Esophagus (tissue), 2 donors: ENCODE data around the gene RAB3IL1. TPM values are rescaled to one million over a fixed set of nuclear protein-coding genes. Genes with fewer than 3 reads are reported as not detected.

Experiments used
- H3K27ac ChIP-seq, 2 donors: one replicate each; pipeline ENCODE4 v1.5.1; 2013; ENCODE audit warnings: low read depth in 2 of 2, mild to moderate bottlenecking in 2 of 2, inconsistent platforms in 1 of 2, low read length in 1 of 2, moderate library complexity in 1 of 2
- H3K27me3 ChIP-seq, 2 donors: one replicate each; pipeline ENCODE4 v1.6.1; 2013; ENCODE audit warnings: low read length in 2 of 2, control low read depth in 1 of 2, mild to moderate bottlenecking in 1 of 2; ENCODE audit not compliant: insufficient read depth in 2 of 2, control insufficient read depth in 1 of 2
- H3K36me3 ChIP-seq, 2 donors: one replicate each; pipeline ENCODE4 v1.6.1; 2013; ENCODE audit warnings: low read length in 1 of 2; ENCODE audit not compliant: control insufficient read depth in 2 of 2, insufficient read depth in 2 of 2
- H3K4me1 ChIP-seq, 2 donors: one replicate each; pipeline ENCODE4 v1.6.1; 2013; ENCODE audit warnings: low read length in 1 of 2; ENCODE audit not compliant: control insufficient read depth in 2 of 2, insufficient read depth in 2 of 2
- H3K4me3 ChIP-seq, 2 donors: one replicate each; pipeline ENCODE4 v1.5.1; 2013; ENCODE audit warnings: low read length in 2 of 2, mild to moderate bottlenecking in 2 of 2, low read depth in 1 of 2, moderate library complexity in 1 of 2
- H3K9me3 ChIP-seq, 2 donors: one replicate each; pipeline ENCODE4 v1.6.1; 2013; ENCODE audit warnings: mild to moderate bottlenecking in 2 of 2, low read depth in 1 of 2, low read length in 1 of 2, moderate library complexity in 1 of 2; ENCODE audit not compliant: control insufficient read depth in 2 of 2, insufficient read depth in 1 of 2
- WGBS, 2 donors: extraction: QIAGEN DNeasy Blood & Tissue Kit; methylation state at CpG; one replicate each; pipeline ENCODE4 v1.1.7; 2013; 5-methylcytosine and 5-hydroxymethylcytosine counted together
- polyA plus RNA-seq, 2 donors: library from polyadenylated mRNA; stranded (reverse); fragments of 200-250 nt; gene quantifications; one replicate each; pipeline ENCODE4 v1.2.3, GENCODE V29; 2013
- donor health status: healthy with polysubstance abuse.
- donor health status: Bipolar disorder and iron deficiency.

Gene RAB3IL1
- polyA plus RNA-seq, 2 donors = 1.4 to 2.1 TPM

DNA sequence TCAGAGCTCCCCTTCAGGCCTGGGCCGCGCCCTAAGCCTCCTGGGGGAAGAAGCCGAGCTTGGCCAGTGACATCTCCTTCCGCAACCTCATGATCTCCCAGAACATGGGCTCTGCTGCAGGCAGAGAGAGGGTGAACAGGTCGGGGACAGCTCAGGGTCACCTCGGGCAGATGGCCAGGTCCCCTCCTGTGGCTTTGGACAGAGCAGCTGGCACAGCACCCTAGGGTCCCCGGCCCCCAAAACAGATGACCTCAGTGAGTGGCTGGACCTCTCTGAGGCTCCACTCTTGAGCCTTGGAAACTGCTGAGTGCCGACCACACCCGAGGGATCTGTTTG lies 19.2 kb downstream of the RAB3IL1 start:
- Histone ChIP-seq H3K36me3 (no peaks in the 10 kb centered on the region), H3K27ac (no peak overlapping the region), H3K9me3 (no peaks in the 10 kb centered on the region), H3K4me1 (peaks cover 0 to 2% of the 10 kb centered on the region in 2 donors), H3K4me3 (no peak overlapping the region), H3K27me3 (no peaks in the 10 kb centered on the region)
- 62 to 74% methylated on average over 9 of the region's 9 CpGs for WGBS, 2 donors

DNA sequence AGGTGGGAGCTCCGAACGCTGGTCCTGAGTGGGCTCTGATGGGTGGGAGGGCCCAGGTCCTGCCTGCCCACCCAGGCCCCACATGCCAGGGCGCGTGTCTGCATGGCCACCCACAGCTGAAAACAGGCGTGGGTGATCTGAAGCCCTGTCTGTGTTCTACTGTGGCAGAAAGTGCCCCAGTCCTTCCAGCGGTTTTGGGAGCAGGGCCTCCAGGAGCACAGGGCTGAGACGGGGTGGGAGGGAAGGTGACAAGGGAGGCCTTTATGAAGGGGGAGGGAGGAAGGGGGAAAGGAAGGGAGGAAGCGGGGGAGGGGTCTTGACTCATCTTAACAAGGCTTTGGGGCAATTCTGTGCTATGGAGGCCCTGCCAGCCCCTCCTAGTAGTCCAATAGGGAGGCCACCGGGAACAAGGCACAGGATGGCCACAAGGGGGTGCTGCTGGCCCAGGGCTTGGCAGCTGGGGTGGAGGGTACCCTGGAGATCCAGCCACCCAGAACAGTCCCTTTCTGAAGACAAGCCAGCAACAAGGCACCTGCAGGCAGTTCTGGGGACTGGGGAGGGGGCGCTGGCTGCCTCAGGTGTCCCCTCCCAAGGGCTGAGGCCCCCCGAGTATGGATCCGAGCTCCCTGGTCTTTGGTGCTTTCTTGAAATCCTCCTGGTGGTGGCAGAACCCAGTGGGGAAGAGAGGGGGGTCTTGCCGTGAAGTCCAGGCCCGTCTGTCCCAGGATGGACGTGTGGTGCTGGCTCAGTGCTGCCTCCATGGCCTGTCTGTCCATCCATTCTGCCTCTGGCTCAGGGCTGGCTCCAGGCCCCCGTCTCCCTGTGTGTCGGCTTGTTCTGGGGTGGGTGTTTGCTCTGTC lies 19.7 kb downstream of the RAB3IL1 start:
- H3K9me3 ChIP-seq = no peaks in the 10 kb centered on the region
- H3K4me3 ChIP-seq = no peak overlapping the region
- H3K27ac ChIP-seq = no peak overlapping the region
- 60 to 65% methylated on average over 16 to 17 of the region's 17 CpGs for WGBS, 2 donors
- no peaks in the 10 kb centered on the region for H3K27me3 ChIP-seq
- peaks cover 0 to 2% of the 10 kb centered on the region in 2 donors for H3K4me1 ChIP-seq
- no peaks in the 10 kb centered on the region for H3K36me3 ChIP-seq

DNA sequence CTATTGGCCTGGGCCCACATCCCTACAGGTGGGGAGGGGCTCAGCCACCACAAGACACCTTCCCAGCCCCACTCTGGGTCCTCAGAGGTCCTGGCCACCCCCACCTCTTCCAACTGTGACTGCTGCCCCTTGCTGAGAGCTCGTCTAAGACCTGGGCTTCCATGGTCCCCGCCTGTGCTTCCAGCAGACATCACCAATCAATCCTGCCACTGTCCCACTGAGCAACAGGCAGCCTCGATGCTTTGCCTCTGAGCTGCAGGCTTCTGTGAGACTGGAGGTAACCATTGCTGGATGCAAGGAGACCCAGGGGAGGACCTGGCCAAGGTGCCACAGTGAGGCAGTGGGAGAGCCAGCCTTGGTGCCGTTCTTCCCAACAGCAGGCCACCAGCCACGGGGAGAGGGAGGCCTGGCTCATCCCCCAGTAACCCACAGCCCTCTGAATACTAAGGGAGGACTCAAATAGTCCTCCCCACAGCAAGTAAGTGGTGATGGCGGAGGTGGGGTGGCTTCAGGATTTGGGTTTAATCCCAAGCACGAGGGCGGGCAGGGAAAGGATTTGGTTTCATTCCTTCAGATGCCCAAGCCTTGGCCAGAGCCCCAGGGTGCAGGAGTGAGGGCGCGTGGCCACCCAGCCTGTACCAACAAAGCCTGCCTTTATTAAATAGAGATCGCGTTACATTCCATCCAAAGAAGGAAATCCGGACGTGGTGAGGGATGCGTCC lies 20.5 kb downstream of the RAB3IL1 start:
- 64 to 67% methylated on average over 15 of the region's 15 CpGs for WGBS, 2 donors
- Histone ChIP-seq H3K36me3 (no peaks in the 10 kb centered on the region), H3K27ac (no peak overlapping the region), H3K4me3 (no peak overlapping the region), H3K4me1 (peaks cover 0 to 2% of the 10 kb centered on the region in 2 donors), H3K27me3 (no peaks in the 10 kb centered on the region), H3K9me3 (no peaks in the 10 kb centered on the region)

DNA sequence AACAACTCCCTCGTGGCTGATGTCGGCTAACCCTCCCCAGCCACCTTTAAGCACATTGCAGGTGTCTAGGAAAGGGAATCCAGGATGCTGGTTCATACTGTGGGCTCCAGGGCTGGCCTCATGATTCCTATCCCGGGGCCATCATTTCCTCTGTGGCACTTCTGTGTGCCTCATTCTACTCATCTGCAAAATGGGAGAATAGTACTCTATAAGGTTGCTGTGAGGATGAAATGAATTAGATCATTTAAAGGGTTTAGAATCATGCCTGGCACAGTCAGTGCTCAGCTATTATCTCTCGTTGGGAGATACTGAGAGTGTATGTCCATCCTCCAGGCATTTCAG lies 21.7 kb downstream of the RAB3IL1 start:
- peaks cover 4 to 5% of the 10 kb centered on the region in 2 donors for H3K4me1 ChIP-seq
- H3K4me3 ChIP-seq = no peak overlapping the region
- no peaks in the 10 kb centered on the region for H3K9me3 ChIP-seq
- H3K36me3 ChIP-seq = no peaks in the 10 kb centered on the region
- WGBS, 2 donors = 66 to 69% methylated on average over 4 of the region's 4 CpGs
- H3K27me3 ChIP-seq = no peaks in the 10 kb centered on the region
- no peak overlapping the region for H3K27ac ChIP-seq

DNA sequence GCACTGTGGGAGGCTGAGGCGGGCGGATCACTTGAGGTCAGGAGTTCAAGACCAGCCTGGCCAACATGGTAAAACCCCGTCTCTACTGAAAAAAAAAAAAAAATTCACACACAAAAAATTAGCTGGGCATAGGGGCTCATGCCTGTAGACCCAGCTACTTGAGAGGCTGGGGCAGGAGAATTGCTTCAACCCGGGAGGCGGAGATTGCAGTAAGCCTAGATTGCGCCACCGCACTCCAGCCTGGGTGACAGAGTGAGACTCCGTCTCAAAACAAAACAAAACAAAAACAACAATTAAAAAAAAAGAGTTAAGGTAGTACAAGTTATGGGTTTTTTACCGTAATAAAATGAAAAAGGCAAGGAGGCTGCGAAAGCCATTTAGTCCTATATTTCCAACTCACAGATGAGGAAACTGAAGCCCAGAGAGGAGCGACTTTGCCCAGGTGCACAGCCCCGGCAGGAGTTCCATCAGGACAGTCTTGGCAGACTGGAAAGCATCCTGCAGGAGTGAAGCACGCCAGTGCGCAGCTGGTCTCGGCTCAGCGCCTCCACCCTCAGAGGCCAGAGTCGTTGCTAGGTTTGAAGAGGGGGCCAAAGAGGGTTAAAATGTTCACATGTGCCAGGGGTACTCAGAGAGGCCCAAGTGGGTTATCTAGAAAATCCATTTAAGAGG lies 22.2 kb downstream of the RAB3IL1 start:
- Histone ChIP-seq H3K27me3 (no peaks in the 10 kb centered on the region), H3K36me3 (no peaks in the 10 kb centered on the region), H3K27ac (no peak overlapping the region), H3K9me3 (no peaks in the 10 kb centered on the region), H3K4me1 (peaks cover 6 to 10% of the 10 kb centered on the region in 2 donors), H3K4me3 (no peak overlapping the region)
- WGBS, 2 donors = 80 to 83% methylated on average over 16 to 17 of the region's 17 CpGs

DNA sequence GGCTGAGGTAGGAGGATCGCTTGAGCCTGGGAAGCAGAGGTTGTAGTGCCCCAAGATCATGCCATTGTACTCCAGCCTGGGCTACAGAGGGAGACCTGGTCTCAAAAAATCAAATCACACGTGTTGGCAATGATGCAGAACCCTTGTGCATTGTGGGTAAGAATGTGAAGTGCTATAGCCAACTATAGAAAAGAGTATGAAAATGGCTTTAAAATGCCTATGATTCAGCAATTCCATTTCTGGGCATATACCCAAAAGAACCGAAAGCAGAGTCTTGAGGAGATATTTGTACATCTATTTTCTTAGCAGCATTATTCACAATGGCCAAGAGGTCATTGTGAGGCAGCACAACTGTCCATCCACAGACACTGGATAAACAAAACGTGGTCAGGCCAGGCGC lies 23.4 kb downstream of the RAB3IL1 start:
- no peaks in the 10 kb centered on the region for H3K27me3 ChIP-seq
- H3K27ac ChIP-seq = no peak overlapping the region
- no peaks in the 10 kb centered on the region for H3K9me3 ChIP-seq
- H3K4me1 ChIP-seq = peaks cover 4 to 11% of the 10 kb centered on the region in 2 donors
- WGBS, 2 donors = 50% methylated on average over 5 of the region's 5 CpGs
- H3K36me3 ChIP-seq = no peaks in the 10 kb centered on the region
- no peak overlapping the region for H3K4me3 ChIP-seq

DNA sequence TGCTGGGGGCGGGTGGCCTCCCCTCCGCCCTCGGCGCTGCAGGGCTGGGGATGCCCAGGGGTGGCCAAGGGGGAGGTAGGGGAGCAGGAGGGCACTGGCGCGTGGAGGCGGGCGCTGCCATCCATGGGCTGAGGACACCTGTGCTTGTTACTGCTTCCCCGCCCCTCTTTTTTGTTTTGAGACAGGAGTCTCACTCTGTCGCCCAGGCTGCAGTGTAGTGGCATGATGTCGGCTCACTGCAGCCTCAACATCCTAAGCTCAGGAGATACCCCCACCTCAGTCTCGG lies 25.3 kb downstream of the RAB3IL1 start:
- peak overlapping the region; percentile 68 to 83 for H3K27ac ChIP-seq
- H3K4me1 ChIP-seq = peaks cover 4 to 14% of the 10 kb centered on the region in 2 donors
- H3K36me3 ChIP-seq = no peaks in the 10 kb centered on the region
- no peaks in the 10 kb centered on the region for H3K27me3 ChIP-seq
- peaks cover 0 to under 1% of the 10 kb centered on the region in 2 donors for H3K9me3 ChIP-seq
- peak overlapping the region in 1 of 2 donors; percentile 72 for H3K4me3 ChIP-seq
- 10 to 15% methylated on average over 9 to 12 of the region's 12 CpGs for WGBS, 2 donors

DNA sequence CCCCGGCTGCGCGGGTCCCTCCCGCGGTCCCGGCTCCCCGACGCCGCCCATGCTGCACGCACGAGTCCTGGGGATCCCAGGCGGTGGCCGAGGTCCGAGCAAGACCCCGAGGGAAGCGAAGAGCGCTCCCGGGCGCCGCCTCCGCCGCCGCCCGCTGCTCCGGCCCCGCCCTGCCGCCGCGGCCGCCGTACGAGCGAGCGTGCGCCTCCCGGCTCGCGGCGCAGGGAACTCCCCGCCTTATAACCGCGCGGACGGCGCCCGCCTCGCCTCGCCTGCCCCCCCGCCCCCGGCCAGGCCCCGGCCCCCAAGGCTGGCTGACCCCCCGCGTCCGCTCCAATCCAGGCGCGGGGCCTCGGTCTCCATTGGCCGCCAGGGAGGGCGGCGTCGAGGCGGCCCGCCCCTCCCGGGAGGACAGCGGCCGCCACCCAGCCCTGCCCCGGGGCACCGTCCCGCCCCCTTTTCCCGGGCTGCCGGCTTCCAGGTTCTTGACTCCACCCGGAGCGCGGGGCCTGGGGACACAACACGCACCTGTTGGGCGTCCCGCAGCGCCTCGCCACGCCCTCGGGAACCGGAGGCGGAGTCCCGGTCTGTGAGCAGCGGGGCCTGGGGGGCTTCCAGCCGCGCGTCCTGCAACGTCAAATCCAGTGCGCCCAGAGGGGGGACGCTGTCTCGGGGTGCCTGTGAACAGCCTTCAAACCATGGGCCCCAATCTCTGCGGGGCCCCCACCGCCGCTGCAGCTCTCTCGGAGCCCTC lies 25.9 kb downstream of the RAB3IL1 start, which contains the start of gene FADS3:
FADS3 (minus strand) TSS at position 215 of the 754 bp plus-strand sequence; CDS start at position 51, 164 bp downstream.
- peaks cover 4 to 14% of the 10 kb centered on the region in 2 donors for H3K4me1 ChIP-seq
- H3K36me3 ChIP-seq = no peaks in the 10 kb centered on the region
- peak within 1 kb of the TSS; percentile 72 to 74 for H3K4me3 ChIP-seq
- peaks cover 0 to 5% of the 10 kb centered on the region in 2 donors for H3K9me3 ChIP-seq
- peak within 1 kb of the TSS; percentile 78 to 83 for H3K27ac ChIP-seq
- H3K27me3 ChIP-seq = no peaks in the 10 kb centered on the region
- 0% methylated on average over 48 to 96 of the region's 96 CpGs for WGBS, 2 donors
